HPDE6-E6E7 (cell line): ENCODE data around the gene ITGAV.

Experiments
- DNase-seq: peaks from one replicate; pipeline ENCODE4 v3.0.0; 2011; ENCODE audit warnings: missing footprints; ENCODE audit errors: extremely low spot score

The ITGAV gene

DNA sequence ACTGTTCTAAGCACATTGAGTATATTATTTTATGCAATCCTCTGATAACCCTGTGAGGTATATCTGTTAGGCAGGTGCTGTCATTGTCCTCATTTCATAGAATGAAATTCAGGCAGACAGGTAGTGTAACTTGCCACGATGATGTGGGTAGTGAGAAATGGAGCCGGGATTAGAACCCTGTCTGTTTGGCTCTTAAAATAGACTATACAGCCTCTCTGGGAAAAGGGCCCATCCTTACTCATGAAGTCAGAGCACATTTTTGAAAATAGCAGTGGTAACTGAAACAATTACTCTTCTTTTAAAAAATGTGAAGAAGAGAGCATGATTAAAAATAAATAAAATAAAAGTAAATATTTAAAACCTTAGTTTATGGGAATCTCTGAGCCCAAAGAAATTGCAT is 127.0 kb downstream of the ITGAV start:
- DNase-seq = no peak

DNA sequence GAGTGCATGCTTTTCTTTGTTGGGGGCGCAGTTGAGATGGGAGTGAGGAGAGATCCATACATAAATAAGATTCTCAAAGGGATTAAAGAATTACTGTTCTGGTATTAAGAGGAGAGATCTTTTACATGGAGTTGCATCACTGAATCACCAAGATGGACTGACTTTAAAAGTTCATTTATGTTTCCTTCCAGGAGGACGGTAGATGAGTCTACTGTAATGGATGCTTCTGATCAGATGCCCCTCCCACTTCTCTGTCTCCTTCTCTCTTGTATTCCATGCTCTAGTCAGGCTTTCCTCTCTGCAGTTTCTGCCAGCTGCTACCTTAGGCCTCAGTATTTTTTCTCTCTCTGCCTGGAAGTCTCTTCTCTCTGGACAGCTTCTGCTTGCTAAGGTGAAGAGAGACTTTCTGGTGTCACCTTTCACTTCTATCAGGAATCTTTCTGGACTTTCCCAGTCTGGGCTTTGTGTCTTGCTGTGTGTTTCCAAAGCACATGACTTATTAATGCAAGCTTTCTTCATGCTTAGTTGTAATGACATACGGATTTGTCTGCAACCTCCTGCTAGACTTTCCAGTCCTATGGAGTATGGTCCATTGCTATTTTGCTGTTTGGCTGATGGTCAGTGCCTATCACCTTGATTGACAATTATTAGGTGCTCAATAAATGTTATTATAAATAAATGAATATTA is 127.6 kb downstream of the ITGAV start:
- no peak for DNase-seq

DNA sequence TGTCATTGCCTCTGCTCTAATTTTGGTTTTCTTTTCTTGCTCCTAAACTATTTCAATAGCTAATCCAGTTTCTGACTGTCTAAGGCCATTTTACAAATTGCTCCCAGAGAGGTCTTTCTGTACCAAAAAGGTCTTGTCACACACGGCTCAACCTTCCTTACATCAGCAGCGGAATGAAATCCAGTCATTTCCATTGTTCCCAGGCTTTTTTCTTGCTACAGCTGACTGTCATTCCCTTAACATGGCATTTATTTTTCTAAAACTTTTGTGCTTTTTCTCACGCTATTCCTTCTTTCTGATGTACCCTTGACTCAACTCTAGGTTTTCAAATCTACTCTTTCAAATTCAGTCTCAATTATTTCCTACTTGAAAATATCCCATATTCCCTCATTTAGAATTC is 128.3 kb downstream of the ITGAV start:
- DNase-seq = no peak

DNA sequence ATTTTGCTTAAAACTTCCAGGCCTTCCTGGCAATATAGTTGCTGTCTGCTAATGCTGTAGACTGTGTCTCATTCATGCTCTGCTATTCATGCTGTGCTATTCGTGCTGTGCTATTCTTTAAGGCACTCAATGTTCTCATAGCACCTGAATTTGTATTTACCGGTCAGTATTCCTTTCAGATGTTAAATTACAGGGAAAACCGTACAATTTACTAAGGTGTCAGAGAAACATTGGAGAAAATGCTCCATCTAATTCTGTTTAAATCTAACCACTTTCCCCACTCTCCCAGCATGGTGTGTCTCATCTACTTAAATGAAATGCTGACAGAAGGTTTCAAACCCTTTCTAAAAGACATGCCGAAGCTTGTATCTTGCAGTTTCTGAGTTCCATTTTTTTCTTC is 129.0 kb downstream of the ITGAV start:
- no peak for DNase-seq

DNA sequence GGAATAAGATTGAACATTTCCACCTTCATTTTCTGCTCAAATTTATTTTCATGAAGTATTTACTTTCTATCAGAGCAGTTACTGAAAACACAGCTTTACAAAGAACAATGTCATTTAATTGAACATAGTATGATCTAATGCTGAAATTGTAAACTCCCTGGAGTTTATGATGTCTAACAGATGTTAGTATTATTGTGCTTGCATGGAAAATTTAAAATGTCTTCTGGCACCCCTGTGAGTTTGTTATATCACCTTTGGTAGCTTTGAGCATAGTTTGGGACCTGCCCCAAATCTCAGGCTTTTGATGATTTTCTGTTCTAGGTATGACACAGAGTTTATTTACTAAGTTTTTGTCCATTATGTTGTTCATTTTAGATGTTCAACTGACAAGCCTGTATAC is 132.1 kb downstream of the ITGAV start:
- DNase-seq = no peak

DNA sequence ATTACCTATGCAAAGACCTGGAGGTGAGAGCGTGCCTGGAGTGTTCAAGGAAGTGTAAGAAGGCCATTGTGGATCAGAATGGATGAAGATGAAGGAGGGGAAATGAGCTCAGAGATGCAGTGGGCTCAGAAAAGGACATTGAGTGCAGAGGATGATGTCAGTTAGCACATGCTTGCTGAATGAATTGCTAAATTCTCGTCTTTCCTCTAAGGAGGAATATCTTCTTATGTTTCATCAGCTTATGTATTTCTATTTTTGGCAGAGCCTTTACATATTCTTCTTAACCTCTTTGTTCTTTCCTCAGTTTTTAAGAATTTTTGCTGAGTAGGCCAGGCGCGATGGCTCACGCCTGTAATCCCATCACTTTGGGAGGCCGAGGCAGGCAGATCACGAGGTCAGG is 134.9 kb downstream of the ITGAV start:
- no peak for DNase-seq

DNA sequence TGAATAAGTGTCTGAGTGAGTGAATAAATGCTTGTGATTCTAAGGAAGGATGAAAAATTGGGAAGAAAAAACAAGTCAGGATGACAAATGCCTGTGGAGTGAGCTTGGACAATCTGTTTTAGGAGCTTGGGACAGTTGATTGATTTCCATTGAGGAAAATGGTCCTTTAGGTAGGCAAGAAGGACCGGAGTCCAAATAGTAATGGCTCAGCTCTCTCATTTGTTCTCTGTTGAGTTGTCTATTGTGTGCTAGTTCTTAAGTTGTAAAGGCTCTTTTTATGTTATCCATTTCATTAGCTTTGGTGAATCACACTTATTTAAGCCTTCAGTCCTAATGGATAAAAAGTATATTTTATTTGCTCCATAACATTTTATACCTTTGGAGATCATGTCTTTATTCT is 135.9 kb downstream of the ITGAV start:
- no peak for DNase-seq

DNA sequence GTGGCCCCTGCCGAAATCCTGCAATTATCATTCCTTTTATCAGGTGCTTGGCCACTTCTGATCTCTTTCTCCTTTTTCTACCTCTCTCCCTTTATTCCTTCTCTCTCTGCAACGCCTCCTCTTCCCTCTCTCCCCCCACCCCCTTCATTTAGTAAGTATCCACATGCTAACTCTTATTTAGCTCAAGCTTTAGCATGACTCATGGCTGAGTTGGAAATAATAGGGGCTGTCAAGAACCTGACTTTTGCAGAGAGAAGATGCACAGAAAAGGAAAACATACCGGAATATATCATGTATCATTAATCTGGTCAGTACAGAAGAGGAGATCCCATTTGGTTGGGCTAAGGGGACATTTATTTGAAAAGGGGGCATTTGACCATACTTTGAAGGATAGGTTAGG is 137.1 kb downstream of the ITGAV start:
- DNase-seq = no peak

DNA sequence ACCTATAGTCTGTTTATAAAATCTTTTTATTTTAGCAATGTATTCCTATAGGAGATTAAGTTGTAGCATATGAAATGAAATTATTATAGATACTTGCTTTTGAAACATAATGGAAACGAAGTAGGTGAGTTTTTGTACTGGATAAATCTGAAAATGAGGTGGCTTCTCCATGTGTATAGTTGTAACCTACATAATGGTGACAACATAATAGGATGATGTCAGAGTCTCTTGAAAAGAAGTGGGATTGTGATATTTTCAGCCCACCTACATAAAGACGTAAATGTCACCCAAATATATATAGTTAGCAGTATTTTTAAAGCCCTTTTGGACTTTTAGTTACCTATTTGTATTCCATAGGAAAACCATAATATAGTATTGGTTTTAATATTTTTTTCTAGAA is 138.8 kb downstream of the ITGAV start:
- DNase-seq = no peak
